ENCODE measurements around the gene TTLL10. TPM values are rescaled to one million over a fixed set of nuclear protein-coding genes. Genes with fewer than 3 reads are reported as not detected.

TTLL10 gene
- total RNA-seq, 4 donors from 2014 or later, result 0.23 TPM; not detected in 3

DNA sequence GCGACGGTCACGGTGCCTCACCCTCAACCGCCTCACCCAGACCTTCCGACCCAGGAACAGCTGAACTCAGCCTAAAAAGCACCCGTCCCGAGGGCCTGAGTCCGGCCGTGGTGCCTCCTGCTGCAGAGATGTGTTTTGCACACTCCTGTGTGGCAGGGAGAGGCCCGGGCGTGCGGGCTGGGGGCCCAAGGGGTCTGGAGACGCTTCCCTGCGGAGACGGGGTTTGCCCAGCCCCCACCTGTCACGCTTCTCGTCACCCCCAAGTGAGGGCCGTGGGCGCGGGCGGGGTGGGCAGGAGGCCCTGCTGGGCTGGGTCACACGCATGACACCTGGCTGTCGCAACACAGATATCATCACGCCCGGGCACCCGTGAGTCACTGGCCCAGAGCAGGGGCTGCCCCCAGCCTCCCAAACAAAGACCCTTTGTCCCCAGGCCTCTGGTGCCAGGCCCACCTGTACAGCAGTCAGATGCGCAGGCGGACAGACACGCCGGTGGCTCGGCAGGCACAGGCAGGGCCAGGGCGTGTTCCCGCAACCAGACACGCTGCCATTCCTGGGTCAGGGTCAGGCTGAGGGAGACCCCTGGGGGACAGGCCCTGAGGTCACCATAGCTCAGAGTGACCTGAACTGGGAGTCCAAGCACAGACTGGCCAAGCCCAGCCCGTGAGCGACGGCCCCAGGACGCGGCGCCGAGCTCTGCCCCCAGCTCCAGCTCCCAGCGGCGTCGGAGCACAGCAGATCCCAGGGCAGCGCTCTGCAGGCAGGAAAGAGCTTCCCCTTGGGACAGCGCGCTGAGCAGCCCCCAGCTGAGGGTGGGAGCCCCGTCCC lies 64.4 kb downstream of the TTLL10 start:
- ATAC-seq, result no peak

DNA sequence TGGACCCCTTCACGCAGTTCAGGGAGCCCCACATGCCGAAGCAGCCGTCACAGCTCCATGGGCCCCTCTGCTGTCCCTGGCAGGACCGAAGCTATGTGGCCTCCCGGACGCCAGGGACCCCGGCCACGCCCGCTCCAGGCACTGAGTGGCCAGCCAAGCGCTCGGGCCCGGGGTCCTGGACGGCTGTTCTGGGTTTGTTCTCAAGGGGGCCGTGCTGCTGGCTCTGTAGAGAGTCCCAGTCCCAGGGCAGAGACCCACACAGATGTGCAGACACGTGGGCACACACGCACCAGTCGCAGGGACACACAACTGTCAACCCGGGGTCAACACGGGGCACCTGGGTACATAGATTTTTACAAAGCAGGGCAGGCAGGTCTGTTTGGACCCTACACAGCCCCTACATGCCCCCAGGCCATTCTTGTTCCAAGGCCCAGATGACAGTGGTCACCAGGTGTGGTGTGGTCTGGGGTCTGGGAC lies 65.1 kb downstream of the TTLL10 start:
- no peak overlapping the region for H3K4me3 ChIP-seq
- no peak for ATAC-seq
- no peak overlapping the region for H3K27ac ChIP-seq
- H3K4me1 ChIP-seq, result peaks cover 0 to 20% (median 6%) of the 10 kb centered on the region in 3 donors
- no peaks in the 10 kb centered on the region for H3K9me3 ChIP-seq
- WGBS, 2 donors (ENCODE audit: low coverage in 1 of 2), result no CpG with 5 or more reads among the region's 19 CpGs
- TF ChIP-seq, protein P1, sequence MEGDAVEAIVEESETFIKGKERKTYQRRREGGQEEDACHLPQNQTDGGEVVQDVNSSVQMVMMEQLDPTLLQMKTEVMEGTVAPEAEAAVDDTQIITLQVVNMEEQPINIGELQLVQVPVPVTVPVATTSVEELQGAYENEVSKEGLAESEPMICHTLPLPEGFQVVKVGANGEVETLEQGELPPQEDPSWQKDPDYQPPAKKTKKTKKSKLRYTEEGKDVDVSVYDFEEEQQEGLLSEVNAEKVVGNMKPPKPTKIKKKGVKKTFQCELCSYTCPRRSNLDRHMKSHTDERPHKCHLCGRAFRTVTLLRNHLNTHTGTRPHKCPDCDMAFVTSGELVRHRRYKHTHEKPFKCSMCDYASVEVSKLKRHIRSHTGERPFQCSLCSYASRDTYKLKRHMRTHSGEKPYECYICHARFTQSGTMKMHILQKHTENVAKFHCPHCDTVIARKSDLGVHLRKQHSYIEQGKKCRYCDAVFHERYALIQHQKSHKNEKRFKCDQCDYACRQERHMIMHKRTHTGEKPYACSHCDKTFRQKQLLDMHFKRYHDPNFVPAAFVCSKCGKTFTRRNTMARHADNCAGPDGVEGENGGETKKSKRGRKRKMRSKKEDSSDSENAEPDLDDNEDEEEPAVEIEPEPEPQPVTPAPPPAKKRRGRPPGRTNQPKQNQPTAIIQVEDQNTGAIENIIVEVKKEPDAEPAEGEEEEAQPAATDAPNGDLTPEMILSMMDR (IDR thresholded peaks at IDR 0.05), result no peak
- no peak for TF ChIP-seq POLR2AphosphoS5 (IDR thresholded peaks at IDR 0.05)
- no peak for TF ChIP-seq EP300 (IDR thresholded peaks at IDR 0.05)
- no peak for TF ChIP-seq POLR2A (IDR thresholded peaks at IDR 0.05)
- peaks cover 0 to 39% of the 10 kb centered on the region in 2 donors for H3K36me3 ChIP-seq
- peaks cover 50% of the 10 kb centered on the region for H3K27me3 ChIP-seq

More for the DNA sequence above, 64.4 kb downstream of the TTLL10 start:
- WGBS, 2 donors (ENCODE audit: low coverage in 1 of 2), result no CpG with 5 or more reads among the region's 48 CpGs
- Histone ChIP-seq H3K27me3 (peaks cover 50% of the 10 kb centered on the region), H3K4me1 (peaks cover 0 to 27% (median 10%) of the 10 kb centered on the region in 3 donors), H3K9me3 (no peaks in the 10 kb centered on the region), H3K4me3 (no peak overlapping the region), H3K36me3 (peaks cover 0 to 33% of the 10 kb centered on the region in 2 donors), H3K27ac (no peak overlapping the region)
- TF ChIP-seq, protein P1 (IDR thresholded peaks at IDR 0.05), result no peak
- TF ChIP-seq POLR2A (IDR thresholded peaks at IDR 0.05), result no peak
- TF ChIP-seq POLR2AphosphoS5 (IDR thresholded peaks at IDR 0.05), result no peak
- no peak for TF ChIP-seq EP300 (IDR thresholded peaks at IDR 0.05)

DNA sequence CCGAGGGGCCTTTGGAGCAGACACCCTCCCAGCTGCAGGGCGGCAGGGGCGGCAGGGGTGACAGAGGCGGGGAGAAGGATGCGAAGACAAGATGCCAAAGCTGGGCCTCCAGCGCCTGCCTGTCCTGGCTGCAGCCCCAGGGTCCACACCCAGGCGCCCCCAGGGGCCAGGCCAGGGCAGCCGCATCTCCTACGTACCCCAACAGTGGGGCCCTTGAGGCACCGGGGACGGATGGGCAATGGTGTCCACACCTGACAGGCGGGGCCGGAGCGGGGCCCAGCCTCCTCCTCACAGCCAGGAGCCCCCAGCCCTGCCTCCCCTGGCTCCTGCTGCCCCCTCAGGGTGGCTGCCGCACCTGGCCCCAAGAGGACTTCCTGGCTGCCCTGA lies 65.5 kb downstream of the TTLL10 start:
- peaks cover 0 to 39% of the 10 kb centered on the region in 2 donors for H3K36me3 ChIP-seq
- peaks cover 0 to 16% (median 6%) of the 10 kb centered on the region in 3 donors for H3K4me1 ChIP-seq
- no peak for TF ChIP-seq POLR2AphosphoS5 (IDR thresholded peaks at IDR 0.05)
- TF ChIP-seq, protein P1 (IDR thresholded peaks at IDR 0.05), result no peak
- no peak for TF ChIP-seq POLR2A (IDR thresholded peaks at IDR 0.05)
- no peak for TF ChIP-seq EP300 (IDR thresholded peaks at IDR 0.05)
- WGBS, 2 donors (ENCODE audit: low coverage in 1 of 2), result no CpG with 5 or more reads among the region's 15 CpGs
- peaks cover 51% of the 10 kb centered on the region for H3K27me3 ChIP-seq
- H3K9me3 ChIP-seq, result no peaks in the 10 kb centered on the region
- no peak for ATAC-seq
- no peak overlapping the region for H3K4me3 ChIP-seq
- no peak overlapping the region for H3K27ac ChIP-seq

DNA sequence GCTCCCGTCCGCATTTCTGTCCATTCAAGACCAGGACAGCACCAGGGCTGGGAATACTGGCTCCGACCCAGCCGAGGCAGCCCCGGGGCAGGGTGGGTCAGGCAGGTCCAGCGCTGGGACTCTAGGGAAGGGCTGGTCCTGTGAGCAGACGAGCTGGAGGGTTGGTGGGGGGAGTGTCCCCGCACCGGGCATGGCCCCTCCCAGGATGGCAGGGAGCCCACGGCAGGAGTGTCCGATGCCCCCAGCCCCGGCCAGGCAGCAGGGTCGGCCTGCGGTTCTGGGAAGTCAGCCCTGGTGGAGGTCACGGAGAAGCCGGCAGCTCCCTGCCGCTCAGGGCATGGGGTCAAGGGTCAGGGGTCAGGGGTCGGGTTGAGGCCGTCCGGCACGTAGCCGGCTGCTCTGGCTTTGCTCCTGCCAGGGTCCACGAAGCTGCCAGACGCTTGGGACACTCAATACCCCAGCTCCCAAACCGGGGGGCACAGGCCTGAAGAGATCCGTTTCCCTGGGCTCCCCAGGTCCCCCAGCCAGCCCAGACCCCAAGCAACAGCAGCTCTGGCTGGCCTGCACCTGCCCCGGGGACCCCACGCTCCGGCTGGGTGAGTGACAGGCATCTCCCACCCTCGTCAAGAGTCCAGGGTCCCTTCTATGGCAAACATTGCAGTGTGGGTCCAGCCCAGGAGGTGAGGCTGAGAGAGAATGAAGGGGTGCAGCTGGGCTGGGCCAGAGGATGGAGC lies 66.1 kb downstream of the TTLL10 start:
- Histone ChIP-seq H3K36me3 (peaks cover 0 to 34% of the 10 kb centered on the region in 2 donors), H3K4me1 (peaks cover 0 to 16% (median 6%) of the 10 kb centered on the region in 3 donors), H3K9me3 (no peaks in the 10 kb centered on the region), H3K27ac (no peak overlapping the region), H3K27me3 (peaks cover 53% of the 10 kb centered on the region), H3K4me3 (no peak overlapping the region)
- TF ChIP-seq POLR2A (IDR thresholded peaks at IDR 0.05) (no peak), POLR2AphosphoS5 (IDR thresholded peaks at IDR 0.05) (no peak), EP300 (IDR thresholded peaks at IDR 0.05) (no peak)
- TF ChIP-seq, protein P1 (IDR thresholded peaks at IDR 0.05), result no peak
- no peak for ATAC-seq
- WGBS, 2 donors (ENCODE audit: low coverage in 1 of 2), result no CpG with 5 or more reads among the region's 30 CpGs

Data from gastroesophageal sphincter (tissue), 4 donors.